Naive B cell (primary cell): ENCODE data around the gene SLC35A1. TPM values are rescaled to one million over a fixed set of nuclear protein-coding genes. Genes with fewer than 3 reads are reported as not detected.

Source experiments
- ATAC-seq, 2 donors: fragments of 150-1000 bp; cut with Tn5 transposase; 2 replicates each; pipeline ENCODE4 v1.10.0; 2021; ENCODE audit warnings: low read depth in 2 of 2, mild to moderate bottlenecking in 2 of 2, moderate library complexity in 2 of 2
- DNase-seq: peaks from one replicate; pipeline ENCODE4 v3.0.0; 2022
- H3K27ac Mint-ChIP-seq, 6 donors: one replicate each; pipeline ENCODE4 v1.8.0; 2020 to 2022; ENCODE audit warnings: mild to moderate bottlenecking in 6 of 6, mixed read lengths in 6 of 6, moderate library complexity in 5 of 6, inconsistent platforms in 2 of 6
- H3K27me3 Mint-ChIP-seq, 3 donors: one replicate each; pipeline ENCODE4 v1.8.0; 2021 to 2022; ENCODE audit warnings: mixed read lengths in 3 of 3, mild to moderate bottlenecking in 1 of 3
- H3K36me3 Mint-ChIP-seq, 2 donors: one replicate each; pipeline ENCODE4 v1.8.0; 2020 to 2022; ENCODE audit warnings: mixed read lengths in 2 of 2, inconsistent platforms in 1 of 2, mild to moderate bottlenecking in 1 of 2
- H3K4me1 Mint-ChIP-seq, 3 donors: one replicate each; pipeline ENCODE4 v1.8.0; 2020 to 2022; ENCODE audit warnings: mixed read lengths in 3 of 3, inconsistent platforms in 1 of 3, mild to moderate bottlenecking in 1 of 3, moderate library complexity in 1 of 3
- H3K4me3 Mint-ChIP-seq, 8 donors: one replicate each; pipeline ENCODE4 v1.8.0; 2020 to 2022; ENCODE audit warnings: mild to moderate bottlenecking in 8 of 8, mixed read lengths in 8 of 8, moderate library complexity in 8 of 8, inconsistent platforms in 2 of 8
- H3K9me3 Mint-ChIP-seq, 7 donors: one replicate each; pipeline ENCODE4 v1.8.0; 2020 to 2022; ENCODE audit warnings: mixed read lengths in 7 of 7, mild to moderate bottlenecking in 5 of 7, inconsistent platforms in 2 of 7, moderate library complexity in 1 of 7
- polyA plus RNA-seq, 6 donors: library from polyadenylated mRNA; unstranded; fragments of 300-500 nt; fragmentation: Illumina TruSeq; gene quantifications; one replicate each; pipeline ENCODE4 v1.2.3, GENCODE V29; 2021; ENCODE audit warnings: low read depth in 6 of 6

SLC35A1 gene
- 10 to 100 TPM; 18.0 to 26.6 (median 25.4) TPM for polyA plus RNA-seq

GRCh38 chr6:87472525-87473418 is at the start of gene SLC35A1:
SLC35A1 (plus strand) TSS chr6:87472974; CDS start chr6:87473004, 30 bp downstream.
- H3K4me3 Mint-ChIP-seq, result peak within 1 kb of the TSS; percentile 87 to 100 (median 98)
- peaks cover 7 to 14% (median 11%) of the 10 kb centered on the region in 3 donors for H3K4me1 Mint-ChIP-seq
- no peaks in the 10 kb centered on the region for H3K9me3 Mint-ChIP-seq
- H3K27ac Mint-ChIP-seq, result peak within 1 kb of the TSS; percentile 96 to 100 (median 99)
- H3K36me3 Mint-ChIP-seq, result peaks cover 0 to 1% of the 10 kb centered on the region in 2 donors
- DNase-seq (peak; percentile 88), ATAC-seq (peak; percentile 91 to 92)
- H3K27me3 Mint-ChIP-seq, result peaks cover 5 to 10% (median 7%) of the 10 kb centered on the region in 3 donors

- Mint-ChIP-seq H3K4me1 (no peaks in the 10 kb centered on the region), H3K27ac (no peak overlapping the region), H3K4me3 (no peak overlapping the region), H3K27me3 (peaks cover under 1 to 10% (median 8%) of the 10 kb centered on the region in 3 donors), H3K36me3 (peaks cover 0 to 2% of the 10 kb centered on the region in 2 donors), H3K9me3 (no peaks in the 10 kb centered on the region)
- DNase-seq (no peak), ATAC-seq (no peak)
These were observed 46.0 kb upstream of the SLC35A1 start for GRCh38 chr6:87426789-87427188.

GRCh38 chr6:87430499-87430898 is 42.3 kb upstream of the SLC35A1 start:
- Mint-ChIP-seq H3K4me3 (no peak overlapping the region), H3K27me3 (peaks cover 7 to 19% (median 16%) of the 10 kb centered on the region in 3 donors)

GRCh38 chr6:87431263-87431662 is 41.5 kb upstream of the SLC35A1 start:
- Mint-ChIP-seq H3K4me1 (no peaks in the 10 kb centered on the region), H3K9me3 (no peaks in the 10 kb centered on the region), H3K4me3 (no peak overlapping the region), H3K27ac (no peak overlapping the region), H3K36me3 (no peaks in the 10 kb centered on the region), H3K27me3 (peaks cover 9 to 19% (median 16%) of the 10 kb centered on the region in 3 donors)
- DNase-seq (no peak), ATAC-seq (no peak)

More at GRCh38 chr6:87430499-87430898, 42.3 kb upstream of the SLC35A1 start:
- Mint-ChIP-seq H3K27ac (no peak overlapping the region), H3K9me3 (no peaks in the 10 kb centered on the region), H3K4me1 (no peaks in the 10 kb centered on the region), H3K36me3 (no peaks in the 10 kb centered on the region)
- ATAC-seq (no peak), DNase-seq (no peak)

GRCh38 chr6:87436435-87436834 is 36.3 kb upstream of the SLC35A1 start:
- Mint-ChIP-seq H3K4me3 (peak overlapping the region in 1 of 8 donors; percentile 15), H3K36me3 (no peaks in the 10 kb centered on the region), H3K27me3 (peaks cover 7 to 11% (median 9%) of the 10 kb centered on the region in 3 donors), H3K27ac (no peak overlapping the region), H3K9me3 (peaks cover 0 to 6% (median 0%) of the 10 kb centered on the region in 7 donors), H3K4me1 (no peaks in the 10 kb centered on the region)
- ATAC-seq, result peak in 1 of 2 donors; percentile 59
- DNase-seq, result peak; percentile 29

- H3K4me3 Mint-ChIP-seq, result no peak overlapping the region
- no peaks in the 10 kb centered on the region for H3K36me3 Mint-ChIP-seq
These were observed 31.1 kb upstream of the SLC35A1 start for GRCh38 chr6:87441711-87442110.

GRCh38 chr6:87444362-87444761 is 28.4 kb upstream of the SLC35A1 start:
- Mint-ChIP-seq H3K4me1 (no peaks in the 10 kb centered on the region), H3K27me3 (peaks cover 5 to 39% (median 23%) of the 10 kb centered on the region in 3 donors), H3K36me3 (no peaks in the 10 kb centered on the region), H3K4me3 (no peak overlapping the region), H3K27ac (no peak overlapping the region), H3K9me3 (peaks cover 0 to 9% (median 1%) of the 10 kb centered on the region in 7 donors)
- DNase-seq (no peak), ATAC-seq (no peak)

More at GRCh38 chr6:87441711-87442110, 31.1 kb upstream of the SLC35A1 start:
- Mint-ChIP-seq H3K9me3 (peaks cover 0 to 16% (median 1%) of the 10 kb centered on the region in 7 donors), H3K4me1 (no peaks in the 10 kb centered on the region), H3K27ac (no peak overlapping the region), H3K27me3 (peaks cover 0 to 23% (median 9%) of the 10 kb centered on the region in 3 donors)
- ATAC-seq, result no peak
- no peak for DNase-seq

GRCh38 chr6:87465051-87465450 is 7.7 kb upstream of the SLC35A1 start:
- Mint-ChIP-seq H3K4me1 (no peaks in the 10 kb centered on the region), H3K36me3 (no peaks in the 10 kb centered on the region), H3K9me3 (peaks cover 0 to 22% (median 2%) of the 10 kb centered on the region in 7 donors), H3K27me3 (peaks cover 37 to 56% (median 42%) of the 10 kb centered on the region in 3 donors), H3K4me3 (no peak overlapping the region), H3K27ac (no peak overlapping the region)
- ATAC-seq, result no peak
- no peak for DNase-seq

GRCh38 chr6:87473419-87473903 is 687 bp downstream of the SLC35A1 start:
- Mint-ChIP-seq H3K9me3 (no peaks in the 10 kb centered on the region), H3K27ac (peak overlapping the region; percentile 64 to 99 (median 98)), H3K36me3 (peaks cover 3 to 8% of the 10 kb centered on the region in 2 donors), H3K27me3 (peaks cover 0 to 3% (median under 1%) of the 10 kb centered on the region in 3 donors), H3K4me3 (peak overlapping the region; percentile 87 to 100 (median 98)), H3K4me1 (peaks cover 11 to 14% (median 13%) of the 10 kb centered on the region in 3 donors)
- ATAC-seq (peak; percentile 64 to 67), DNase-seq (no peak)

GRCh38 chr6:87481931-87482330 is 9.2 kb downstream of the SLC35A1 start:
- H3K9me3 Mint-ChIP-seq, result no peaks in the 10 kb centered on the region
- no peak overlapping the region for H3K4me3 Mint-ChIP-seq
- H3K27me3 Mint-ChIP-seq, result no peaks in the 10 kb centered on the region
- peaks cover 0 to 13% (median 5%) of the 10 kb centered on the region in 3 donors for H3K4me1 Mint-ChIP-seq
- DNase-seq (no peak), ATAC-seq (no peak)
- no peak overlapping the region for H3K27ac Mint-ChIP-seq
- H3K36me3 Mint-ChIP-seq, result peaks cover 10 to 20% of the 10 kb centered on the region in 2 donors

GRCh38 chr6:87482366-87482765 is 9.6 kb downstream of the SLC35A1 start:
- H3K27ac Mint-ChIP-seq, result no peak overlapping the region
- peaks cover 0 to 13% (median 5%) of the 10 kb centered on the region in 3 donors for H3K4me1 Mint-ChIP-seq
- no peak for ATAC-seq
- no peak overlapping the region for H3K4me3 Mint-ChIP-seq
- H3K9me3 Mint-ChIP-seq, result no peaks in the 10 kb centered on the region
- no peaks in the 10 kb centered on the region for H3K27me3 Mint-ChIP-seq
- H3K36me3 Mint-ChIP-seq, result peaks cover 10 to 20% of the 10 kb centered on the region in 2 donors
- no peak for DNase-seq

GRCh38 chr6:87483929-87484328 is 11.2 kb downstream of the SLC35A1 start:
- no peak overlapping the region for H3K4me3 Mint-ChIP-seq
- DNase-seq, result no peak

GRCh38 chr6:87484491-87484890 is 11.7 kb downstream of the SLC35A1 start:
- Mint-ChIP-seq H3K9me3 (no peaks in the 10 kb centered on the region), H3K4me1 (peaks cover 0 to 10% (median 5%) of the 10 kb centered on the region in 3 donors), H3K36me3 (peaks cover 0 to 7% of the 10 kb centered on the region in 2 donors), H3K4me3 (no peak overlapping the region), H3K27me3 (no peaks in the 10 kb centered on the region), H3K27ac (peak overlapping the region in 1 of 6 donors; percentile 12)
- ATAC-seq, result no peak
- no peak for DNase-seq

More at GRCh38 chr6:87483929-87484328, 11.2 kb downstream of the SLC35A1 start:
- peaks cover 0 to 13% of the 10 kb centered on the region in 2 donors for H3K36me3 Mint-ChIP-seq
- peak overlapping the region in 1 of 6 donors; percentile 81 for H3K27ac Mint-ChIP-seq
- ATAC-seq, result no peak
- no peaks in the 10 kb centered on the region for H3K9me3 Mint-ChIP-seq
- H3K4me1 Mint-ChIP-seq, result peaks cover 0 to 10% (median 5%) of the 10 kb centered on the region in 3 donors
- H3K27me3 Mint-ChIP-seq, result no peaks in the 10 kb centered on the region
